HG02938 (cell line): Measurements from ENCODE around the gene APOO.
"Not testable (repeated sequence)": the region's sequence is repeated elsewhere in the genome, so short reads cannot be mapped to it uniquely, and the experiment has no call there.

Experiments
- ATAC-seq: cut with Tn5 transposase; IDR thresholded peaks from one replicate; pipeline ENCODE4 v1.9.1; 2021; ENCODE audit warnings: mild to moderate bottlenecking, moderate library complexity; ENCODE audit not compliant: unreplicated experiment

Gene APOO

DNA sequence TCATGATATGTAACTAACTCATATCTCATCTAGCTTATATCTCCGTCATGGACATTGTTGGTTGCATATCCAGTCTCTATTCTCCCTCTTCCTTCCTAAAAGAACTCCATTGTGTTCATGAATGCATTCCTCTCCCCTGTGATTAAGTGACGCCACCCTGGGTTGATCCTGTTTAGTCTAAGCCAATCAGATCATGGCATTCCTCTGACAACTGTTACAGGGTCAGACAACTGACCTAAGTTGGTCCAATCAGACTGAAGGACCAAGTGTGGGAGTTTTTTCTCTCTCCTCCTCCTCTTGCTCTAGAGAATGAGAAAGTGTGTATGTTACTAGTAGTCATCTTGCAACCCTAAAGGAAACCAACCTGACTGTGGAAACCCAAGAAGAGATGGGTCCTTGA lies 3.6 kb downstream of the APOO start:
- ATAC-seq, result no peak

DNA sequence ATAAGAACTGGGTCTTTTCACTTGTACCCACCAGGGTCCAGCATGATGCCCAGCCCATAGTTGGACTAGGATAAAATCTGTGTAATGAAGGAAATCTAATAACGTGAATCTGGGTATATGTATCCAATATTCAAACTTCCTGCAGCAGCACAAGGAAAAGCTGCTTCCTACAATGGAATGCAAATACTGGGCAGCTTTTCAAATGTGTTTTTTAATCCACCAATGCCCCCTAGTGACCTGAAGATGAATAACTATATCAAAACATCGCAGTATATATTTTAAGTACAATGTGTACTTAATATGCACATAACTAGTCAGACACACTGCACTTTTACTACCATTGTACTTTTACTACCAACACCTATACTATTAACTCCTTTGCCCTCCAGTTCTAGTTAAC lies 5.3 kb downstream of the APOO start:
- no peak for ATAC-seq

DNA sequence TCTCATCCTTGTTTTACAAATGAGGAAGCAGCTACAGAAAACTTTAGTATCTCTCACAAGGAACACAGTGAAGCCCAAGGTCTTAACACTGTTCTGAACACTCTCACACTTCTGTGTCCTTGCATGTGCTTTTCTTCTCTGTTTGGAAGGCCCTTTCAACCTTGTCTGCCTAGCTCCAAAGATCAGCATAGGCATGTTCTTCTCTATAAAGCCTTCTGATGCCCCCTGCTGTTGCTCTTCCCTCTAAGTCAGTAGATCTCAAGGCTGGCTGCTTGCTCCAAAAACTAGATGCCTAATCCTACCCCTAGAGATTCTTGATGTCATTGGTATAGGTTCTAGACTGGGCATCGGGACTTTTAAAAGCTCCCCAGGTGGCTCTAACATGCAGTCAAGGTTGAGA lies 5.9 kb downstream of the APOO start:
- no peak for ATAC-seq

DNA sequence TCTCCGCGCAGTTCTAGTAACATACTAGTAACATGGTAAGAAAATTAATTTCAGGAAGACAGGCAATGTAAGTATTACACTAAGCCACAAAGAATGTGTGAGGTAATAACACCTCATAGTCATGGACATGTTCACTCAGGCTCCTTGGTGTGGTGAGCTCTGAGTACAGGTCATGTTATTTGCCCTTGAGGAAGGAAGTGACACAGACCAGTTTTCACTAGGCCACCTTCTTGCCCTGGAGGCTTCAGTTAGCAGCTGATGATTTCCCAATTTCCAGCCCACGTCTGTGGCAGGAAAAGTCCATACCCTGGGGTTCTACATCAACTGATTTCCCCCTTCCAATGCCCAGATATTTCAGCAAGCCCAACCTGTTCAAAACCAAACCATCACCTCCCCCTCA lies 6.7 kb downstream of the APOO start:
- no peak for ATAC-seq

DNA sequence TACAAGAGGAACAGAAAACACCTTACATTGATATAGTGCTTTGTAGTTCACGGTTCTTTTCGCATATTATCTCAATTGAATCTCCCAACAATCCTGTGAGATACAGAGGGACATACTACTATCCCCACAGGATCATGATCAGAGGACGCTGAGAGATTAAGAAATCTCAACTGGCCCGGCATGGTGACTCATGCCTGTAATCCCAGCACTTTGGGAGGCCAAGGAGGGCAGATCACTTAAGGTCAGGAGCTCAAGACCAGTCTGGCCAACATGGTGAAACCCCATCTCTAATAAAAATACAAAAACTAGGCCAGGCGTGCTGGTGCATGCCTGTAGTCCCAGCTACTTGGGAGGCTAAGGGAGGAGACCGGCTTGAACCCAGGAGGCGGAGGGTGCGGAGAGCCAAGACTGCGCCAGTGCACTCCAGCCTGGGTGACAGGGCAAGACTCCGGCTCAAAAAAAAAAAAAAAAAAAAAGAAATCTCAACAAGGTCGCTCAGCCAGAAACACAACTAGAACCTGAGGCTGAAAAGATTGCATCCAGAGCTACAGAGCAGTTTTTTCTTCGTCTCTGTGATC lies 7.4 kb downstream of the APOO start:
- ATAC-seq, result no peak

DNA sequence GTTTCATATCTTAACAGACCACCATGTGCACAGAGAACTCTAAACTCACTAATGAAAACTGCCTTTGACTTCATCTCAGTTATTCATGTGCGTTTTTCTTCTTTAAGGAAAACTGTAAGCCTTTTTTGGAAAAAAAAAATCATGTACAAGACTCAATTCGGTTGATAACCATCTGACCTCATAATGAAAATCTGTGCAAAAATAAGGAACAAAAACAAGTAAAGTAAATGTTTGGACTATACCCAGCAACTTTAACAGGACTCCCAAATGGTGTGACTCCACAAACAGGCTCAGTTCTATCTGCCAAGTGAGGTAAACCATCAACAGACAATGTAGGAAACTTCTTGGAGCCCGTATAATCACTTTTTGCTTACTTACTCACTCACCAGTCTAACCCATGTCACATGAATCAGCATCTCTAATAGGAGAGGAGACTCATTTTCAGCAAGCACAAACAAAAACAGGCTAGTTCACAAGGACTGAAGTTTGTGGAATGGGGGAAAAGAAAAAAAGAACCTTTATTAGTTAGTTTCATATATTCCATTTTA lies 9.3 kb downstream of the APOO start:
- ATAC-seq, result no peak

DNA sequence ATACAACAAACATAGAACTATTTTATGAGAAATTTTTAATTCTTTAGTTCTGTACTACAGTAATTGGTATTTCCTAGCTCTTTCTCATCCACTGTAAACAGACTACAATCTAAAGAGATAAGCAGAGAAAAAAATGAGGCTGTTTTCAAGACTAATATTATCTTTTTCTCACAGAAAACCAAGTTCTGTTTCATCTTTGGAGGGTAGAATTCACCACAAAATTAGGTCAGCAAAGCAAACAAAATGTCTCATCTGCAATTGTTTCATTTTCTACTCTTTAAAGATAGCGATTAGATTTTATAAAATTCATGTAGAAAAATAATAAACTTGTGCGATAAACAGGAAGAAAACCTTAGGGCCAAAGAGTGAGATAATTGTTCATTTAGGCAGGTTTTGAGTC lies 10.8 kb downstream of the APOO start:
- ATAC-seq, result no peak

DNA sequence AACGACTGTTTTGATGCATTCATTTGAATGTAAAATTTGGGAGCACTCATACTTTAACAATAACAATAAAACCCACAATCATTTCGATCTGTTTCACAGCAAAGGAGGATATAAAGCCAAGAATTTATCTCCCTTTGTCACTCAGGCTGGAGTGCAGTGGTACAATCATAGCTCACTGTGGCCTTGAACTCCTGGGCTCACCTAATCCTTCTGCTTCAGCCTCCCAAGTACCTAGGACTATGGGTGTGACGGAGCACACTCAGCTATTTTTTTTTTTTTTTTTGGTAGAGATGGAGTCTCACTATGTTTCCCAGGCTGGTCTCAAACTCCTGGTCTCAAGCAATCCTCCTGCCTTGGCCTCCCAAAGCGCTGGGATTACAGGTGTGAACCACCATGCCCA lies 11.2 kb downstream of the APOO start:
- ATAC-seq, result not testable (repeated sequence)

DNA sequence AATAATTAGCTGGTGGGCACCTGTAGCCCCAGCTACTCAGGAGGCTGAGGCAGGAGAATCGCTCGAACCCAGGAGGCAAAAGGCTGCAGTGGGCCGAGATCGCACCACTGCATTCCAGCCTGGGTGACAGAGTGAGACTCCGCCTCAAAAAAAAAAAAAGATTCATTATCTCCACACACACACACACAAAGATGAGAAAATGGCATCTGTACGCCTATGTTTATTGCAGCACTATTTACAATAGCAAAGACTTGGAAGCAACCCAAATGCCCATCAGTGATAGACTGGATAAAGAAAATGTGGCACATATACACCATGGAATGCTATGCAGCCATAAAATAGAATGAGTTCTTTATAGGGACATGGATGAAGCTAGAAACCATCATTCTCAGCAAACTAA lies 12.7 kb downstream of the APOO start:
- not testable (repeated sequence) for ATAC-seq

DNA sequence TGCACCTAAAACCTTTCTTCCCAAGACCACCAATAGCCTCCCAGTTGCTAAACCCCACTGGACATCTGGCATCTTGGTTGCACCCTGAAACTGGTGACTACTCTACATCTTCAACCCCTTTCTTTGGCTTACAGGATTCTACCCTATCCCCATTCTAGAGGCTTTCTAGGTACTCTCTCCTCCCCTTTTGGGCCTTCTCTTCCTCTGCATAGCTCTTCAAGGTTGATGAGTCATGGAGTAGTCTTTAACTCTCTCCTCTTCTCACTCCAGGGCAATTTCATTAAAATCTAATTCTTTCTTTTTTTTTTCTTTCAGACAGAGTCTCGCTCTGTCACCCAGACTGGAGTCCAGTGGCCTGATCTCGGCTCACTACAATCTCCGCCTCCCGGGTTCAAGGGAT lies 16.8 kb downstream of the APOO start:
- ATAC-seq, result no peak

DNA sequence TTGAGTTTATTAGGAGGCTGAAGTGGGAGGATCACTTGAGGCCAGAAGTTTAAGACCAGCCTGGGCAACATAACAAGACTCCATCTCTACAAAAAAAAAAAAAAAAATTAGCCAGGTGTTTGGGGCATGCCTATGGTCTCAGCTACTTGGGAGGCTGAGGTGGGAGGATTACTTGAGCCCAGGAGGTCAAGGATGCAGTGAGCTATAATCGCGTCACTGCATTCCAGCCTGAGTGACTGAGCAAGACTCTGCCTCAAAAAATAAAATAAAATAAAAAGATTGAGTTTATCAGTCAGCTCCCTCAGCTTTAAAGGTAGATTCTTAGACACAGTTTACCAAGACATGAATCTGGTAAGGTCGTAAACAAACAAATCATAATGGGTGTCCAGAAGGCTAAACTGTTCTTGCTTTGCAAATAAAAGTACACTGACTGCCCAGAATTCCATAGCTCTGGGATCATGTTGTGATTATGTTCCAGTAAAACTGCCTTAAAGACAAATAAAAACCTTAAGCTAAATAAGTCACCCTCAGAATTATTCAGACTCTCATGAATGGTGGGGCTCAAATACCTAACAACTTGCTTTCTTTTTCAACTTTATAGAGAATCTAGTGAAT lies 18.7 kb downstream of the APOO start:
- ATAC-seq, result no peak

DNA sequence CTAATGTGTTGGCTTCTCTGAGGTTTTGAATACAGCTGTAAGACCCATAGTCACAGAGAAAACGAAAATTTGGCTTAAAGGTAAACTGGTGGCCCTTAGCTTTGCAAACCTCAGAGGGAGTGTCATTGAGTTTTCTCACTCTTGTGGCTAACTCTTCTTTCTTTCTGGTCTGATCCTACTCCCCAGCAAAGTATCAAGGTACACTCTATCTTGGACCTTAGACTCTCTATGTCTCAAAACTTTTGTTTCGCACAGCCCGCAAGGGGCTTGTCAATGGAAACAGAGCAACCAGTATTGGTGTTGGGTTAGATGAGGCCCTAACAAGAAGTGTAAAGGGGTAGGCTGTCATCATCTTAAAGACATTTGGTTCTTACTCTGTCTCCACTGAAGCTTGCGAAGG lies 19.8 kb downstream of the APOO start:
- ATAC-seq, result no peak

DNA sequence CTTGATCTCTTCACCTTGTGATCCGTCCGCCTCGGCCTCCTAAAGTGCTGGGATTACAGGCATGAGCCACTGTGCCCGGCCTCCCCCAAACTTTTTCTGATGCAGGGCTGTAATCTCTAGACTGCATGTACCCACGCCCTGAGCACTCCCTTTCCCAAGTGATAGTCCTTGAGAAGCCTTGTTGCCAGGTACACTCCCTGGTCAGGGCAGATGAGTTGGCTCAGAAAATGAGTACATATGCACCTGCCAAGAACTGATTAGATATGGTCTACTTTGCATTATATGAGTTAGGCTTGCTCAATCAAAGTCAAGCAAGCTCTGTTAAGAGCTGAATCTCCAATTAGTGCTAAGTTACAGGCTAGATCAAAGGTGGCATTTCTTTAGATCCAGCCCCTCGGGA lies 20.3 kb downstream of the APOO start:
- ATAC-seq, result no peak

DNA sequence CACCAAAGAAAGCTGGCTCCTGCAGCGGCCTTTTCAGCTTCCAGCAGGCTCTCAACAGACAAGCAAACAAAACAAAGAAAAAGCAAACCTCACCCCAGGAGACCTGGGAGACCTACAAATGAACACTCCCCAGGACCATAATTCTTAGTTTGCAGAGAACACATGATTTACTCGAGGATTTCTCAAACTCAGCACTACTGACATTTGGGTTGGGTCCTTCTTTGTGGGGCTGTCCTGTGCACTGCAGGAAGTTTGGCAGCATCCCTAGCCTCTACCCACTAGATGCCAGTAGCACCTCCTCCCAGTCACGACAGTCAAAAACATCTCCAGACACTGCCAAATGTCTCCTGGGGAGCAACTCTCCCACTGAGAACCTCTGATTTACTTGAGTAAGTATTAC lies 21.9 kb downstream of the APOO start:
- ATAC-seq, result no peak

DNA sequence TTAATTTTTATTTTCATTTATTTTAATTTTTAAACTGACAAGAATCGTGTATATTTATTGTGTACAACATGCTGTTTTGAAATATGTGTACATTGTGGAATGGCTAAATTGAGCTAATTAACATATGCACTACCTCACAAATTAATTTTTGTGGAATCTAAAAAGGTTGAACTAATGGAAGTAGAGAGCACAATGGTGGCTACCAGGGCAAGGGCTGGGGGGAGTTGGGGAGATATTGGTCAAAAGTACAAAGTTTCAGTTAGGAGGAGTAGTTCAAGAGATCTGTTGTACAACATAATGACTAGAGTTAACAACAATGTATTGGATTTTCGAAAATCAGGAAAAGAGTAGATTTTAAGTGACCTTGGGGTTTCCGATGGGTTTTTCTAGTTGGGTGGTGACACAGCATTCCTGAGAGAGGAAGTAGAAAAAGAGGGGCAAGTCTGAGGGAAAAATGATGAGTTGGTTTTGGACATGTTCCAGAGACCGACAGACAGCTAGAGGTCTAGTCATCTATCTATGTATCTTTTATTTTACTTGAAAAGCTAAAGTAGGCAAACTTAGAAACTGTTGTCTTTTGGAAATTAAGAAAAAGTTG lies 23.2 kb downstream of the APOO start:
- no peak for ATAC-seq

DNA sequence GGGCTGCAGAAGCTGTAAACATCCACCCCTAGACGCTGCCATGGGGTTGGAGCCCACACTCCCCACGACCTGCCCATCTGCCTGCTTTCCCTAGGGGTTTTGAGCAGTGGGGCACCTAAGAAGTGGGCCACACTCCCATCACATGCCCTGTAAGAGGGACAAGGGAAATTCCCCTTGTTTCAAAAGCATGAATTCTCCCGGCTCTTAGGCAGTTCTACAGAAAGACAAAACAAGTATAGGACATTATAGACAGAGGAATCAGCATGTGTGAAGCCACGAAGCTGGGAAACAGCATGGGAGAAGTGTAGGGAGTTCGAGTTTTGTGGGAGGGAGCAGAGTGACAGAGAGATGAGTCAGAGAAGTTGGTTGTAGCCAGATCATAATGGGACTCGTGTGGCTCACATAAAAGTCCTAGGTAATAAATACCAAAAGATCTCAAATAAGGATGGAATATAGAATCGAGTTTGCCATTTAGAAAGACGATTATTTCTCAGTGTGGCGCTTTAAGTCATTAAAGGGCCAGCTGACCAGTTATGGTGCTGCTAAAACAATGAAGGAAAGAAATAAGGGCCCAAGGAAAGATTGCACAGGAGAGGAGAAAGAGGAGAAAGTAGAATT lies 23.9 kb downstream of the APOO start:
- no peak for ATAC-seq

DNA sequence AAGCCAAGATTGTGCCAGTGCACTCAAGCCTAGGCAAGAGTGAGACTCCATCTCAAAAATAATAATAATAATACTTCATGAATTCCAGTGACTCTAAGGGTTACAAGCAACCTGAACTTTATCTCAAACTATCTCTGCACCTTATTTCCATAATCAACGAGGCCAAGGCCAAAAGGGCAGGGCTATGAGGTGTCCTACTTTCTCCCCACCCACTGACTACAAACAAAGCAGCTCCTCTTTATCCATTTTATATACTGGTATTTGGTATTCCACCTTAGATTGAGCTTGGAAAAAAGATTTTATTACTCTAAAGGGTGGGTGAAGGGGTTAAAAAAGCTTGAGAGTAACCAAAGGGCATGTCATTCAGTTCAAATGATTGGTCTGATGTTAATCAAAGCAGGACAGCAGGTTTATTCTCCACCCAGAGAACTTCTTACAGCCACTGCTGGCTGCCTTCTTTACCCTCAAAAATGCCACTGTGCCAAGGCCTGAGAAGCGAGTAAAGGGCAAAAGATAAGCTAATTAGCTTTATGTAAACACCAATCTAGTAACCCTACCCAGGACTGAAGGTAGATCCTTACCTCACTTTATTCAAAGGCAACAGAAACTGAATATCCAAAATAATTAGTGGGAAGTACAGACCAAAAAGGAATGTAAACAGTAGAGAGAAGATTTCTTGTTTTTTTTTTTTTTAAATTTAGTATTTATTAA lies 28.2 kb downstream of the APOO start:
- ATAC-seq, result no peak

DNA sequence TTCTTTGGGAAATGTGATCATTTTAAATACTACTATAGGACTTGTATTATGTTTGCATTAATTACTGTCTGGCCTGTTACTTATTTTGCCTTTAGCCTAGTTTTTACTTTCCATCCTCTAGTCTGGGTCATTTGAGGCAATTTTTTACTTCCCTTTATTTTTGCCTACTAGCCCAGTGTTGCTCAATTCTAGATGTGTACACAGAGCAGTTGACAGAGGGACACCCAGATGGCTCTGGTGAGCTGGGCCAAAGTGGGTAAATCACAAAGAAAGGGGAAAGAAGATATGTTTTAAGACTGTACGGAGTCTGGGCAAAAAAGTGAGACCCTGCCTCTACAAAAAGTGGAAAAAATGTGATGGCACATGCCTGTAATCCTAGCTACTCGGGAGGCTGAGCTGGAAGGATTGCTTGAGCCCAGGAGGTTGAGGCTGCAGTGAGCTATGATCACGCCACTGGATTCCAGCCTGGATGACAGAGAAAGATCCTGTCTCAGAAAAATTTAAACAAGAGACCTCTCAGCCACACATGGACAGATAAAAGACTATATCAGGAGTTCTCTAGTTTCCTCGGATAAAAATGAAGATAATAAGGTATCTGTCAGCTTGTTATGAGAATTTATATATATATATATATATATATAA lies 35.7 kb downstream of the APOO start:
- ATAC-seq, result no peak

DNA sequence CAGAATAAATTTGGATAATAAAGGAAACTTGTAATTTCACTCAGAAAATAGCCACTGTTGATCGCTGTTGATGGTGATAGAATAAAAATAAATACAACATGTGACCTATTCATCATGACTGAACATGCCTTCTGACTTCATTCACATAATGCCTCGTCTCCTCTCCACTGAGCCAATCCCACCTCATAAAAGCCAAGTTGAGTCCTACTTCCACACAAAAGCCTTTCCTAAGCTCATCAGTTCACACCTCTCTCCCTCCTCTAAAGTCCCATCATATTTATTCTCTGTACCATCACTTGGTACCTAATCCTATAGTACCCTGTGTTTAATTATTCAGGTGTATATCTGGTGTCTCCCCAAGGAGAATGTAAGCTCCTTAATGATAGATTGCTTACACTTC lies 37.7 kb downstream of the APOO start:
- ATAC-seq, result no peak

DNA sequence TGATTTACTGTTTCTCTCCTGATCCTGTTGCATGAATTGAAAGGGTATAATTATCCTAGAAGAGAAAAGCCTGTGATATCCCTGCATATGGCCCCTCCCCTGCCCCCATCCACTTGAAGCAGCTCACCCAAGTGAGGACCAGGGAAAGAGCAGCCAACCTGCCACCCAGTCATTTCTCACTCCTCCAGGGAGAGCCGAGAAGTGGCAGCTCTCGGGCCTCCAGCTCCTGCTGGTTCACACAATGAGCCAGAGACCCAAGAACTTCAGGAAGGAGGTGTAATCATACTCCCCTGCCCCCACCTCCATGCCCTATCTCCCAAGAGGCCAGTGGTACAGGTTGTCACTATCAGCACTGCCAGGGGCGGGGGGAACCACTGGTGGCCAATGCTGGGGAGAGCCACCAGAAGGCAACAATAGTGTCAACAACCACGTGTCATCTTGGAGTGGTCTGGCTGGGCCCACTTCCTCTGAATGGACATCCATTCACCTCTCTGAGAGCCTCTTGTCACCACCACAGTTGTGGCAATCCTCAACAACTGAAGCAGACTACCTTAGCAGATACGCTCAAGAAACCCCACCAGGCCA lies 42.9 kb downstream of the APOO start:
- no peak for ATAC-seq

DNA sequence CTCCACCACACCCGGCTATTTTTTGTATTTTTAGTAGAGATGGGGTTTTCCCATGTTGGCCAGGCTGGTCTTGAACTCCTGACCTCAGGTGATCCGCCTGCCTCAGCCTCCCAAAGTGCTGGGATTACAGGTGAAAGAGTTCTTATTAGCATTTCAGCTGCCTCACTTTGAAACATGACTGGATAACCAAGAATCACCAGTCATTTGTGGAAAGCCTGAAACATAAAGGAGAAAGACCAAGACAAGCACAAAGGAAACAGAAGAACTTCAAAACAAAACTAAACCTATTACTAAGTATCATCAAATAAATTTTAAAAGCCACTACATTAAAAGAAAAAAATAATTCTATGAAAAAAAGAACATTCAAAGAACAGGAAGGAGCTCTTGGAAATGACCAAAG lies 45.8 kb downstream of the APOO start:
- not testable (repeated sequence) for ATAC-seq
